Ishikawa (cell line): ENCODE measurements around the gene CYTL1.

Experiments used
- CEBPB ChIP-seq: IDR thresholded peaks from 2 replicates; pipeline ENCODE4 v1.6.1; 2012
- CREB1 ChIP-seq: IDR thresholded peaks from 2 replicates; pipeline ENCODE4 v1.6.1; 2012; ENCODE audit warnings: low read depth
- EGR1 ChIP-seq: IDR thresholded peaks from 2 replicates; pipeline ENCODE4 v1.6.1; 2012
- EP300 ChIP-seq: IDR thresholded peaks from 2 replicates; pipeline ENCODE4 v1.6.1; 2012; ENCODE audit warnings: borderline replicate concordance
- FOXM1 ChIP-seq: IDR thresholded peaks from 2 replicates; pipeline ENCODE4 v1.6.1; 2012; ENCODE audit warnings: low read depth, borderline replicate concordance
- MAX ChIP-seq: IDR thresholded peaks from 2 replicates; pipeline ENCODE4 v1.6.1; 2012
- NFIC ChIP-seq: IDR thresholded peaks from 2 replicates; pipeline ENCODE4 v1.6.1; 2012
- RAD21 ChIP-seq: IDR thresholded peaks from 2 replicates; pipeline ENCODE4 v1.6.1; 2012; ENCODE audit warnings: low read depth
- REST ChIP-seq: IDR thresholded peaks from 2 replicates; pipeline ENCODE4 v1.6.1; 2012; ENCODE audit warnings: low read depth, mild to moderate bottlenecking
- TAF1 ChIP-seq: IDR thresholded peaks from 2 replicates; pipeline ENCODE4 v1.6.1; 2012; ENCODE audit warnings: low read depth, mild to moderate bottlenecking
- TCF12 ChIP-seq: IDR thresholded peaks from 2 replicates; pipeline ENCODE4 v1.6.1; 2012; ENCODE audit warnings: low read depth
- TEAD4 ChIP-seq: IDR thresholded peaks from 2 replicates; pipeline ENCODE4 v1.6.1; 2012
- USF1 ChIP-seq: IDR thresholded peaks from 2 replicates; pipeline ENCODE4 v1.6.1; 2012
- YY1 ChIP-seq: IDR thresholded peaks from 2 replicates; pipeline ENCODE4 v1.6.1; 2012; ENCODE audit warnings: low read depth
- ZBTB7A ChIP-seq: IDR thresholded peaks from 2 replicates; pipeline ENCODE4 v1.6.1; 2012; ENCODE audit warnings: low read depth

CYTL1 gene

GRCh38 chr4:5030927-5031326, 11.7 kb upstream of the CYTL1 start:
- TF ChIP-seq RAD21 (no peak), ZBTB7A (no peak), EGR1 (no peak), YY1 (no peak), FOXM1 (no peak), TAF1 (no peak), CREB1 (no peak), MAX (no peak), REST (no peak), CEBPB (no peak), TEAD4 (no peak), NFIC (no peak), USF1 (no peak), EP300 (no peak), TCF12 (no peak)

GRCh38 chr4:5030221-5030620, 11.0 kb upstream of the CYTL1 start:
- no peak for TF ChIP-seq TAF1

GRCh38 chr4:5029447-5029846, 10.2 kb upstream of the CYTL1 start:
- TF ChIP-seq MAX (no peak), CEBPB (no peak), YY1 (no peak), REST (no peak), EGR1 (no peak), ZBTB7A (no peak), TAF1 (no peak), TEAD4 (no peak), TCF12 (no peak), EP300 (no peak), FOXM1 (no peak), RAD21 (no peak), NFIC (no peak)

- TF ChIP-seq NFIC = no peak
- TF ChIP-seq MAX = no peak
- no peak for TF ChIP-seq REST
- TF ChIP-seq RAD21 = no peak
- TF ChIP-seq TAF1 = no peak
- TF ChIP-seq EP300 = no peak
- no peak for TF ChIP-seq ZBTB7A
- TF ChIP-seq CEBPB = no peak
- TF ChIP-seq FOXM1 = no peak
- no peak for TF ChIP-seq TEAD4
- no peak for TF ChIP-seq TCF12
- no peak for TF ChIP-seq CREB1
- no peak for TF ChIP-seq USF1
- TF ChIP-seq YY1 = no peak
- TF ChIP-seq EGR1 = no peak
Measured at GRCh38 chr4:5028480-5028879, 9.2 kb upstream of the CYTL1 start.

GRCh38 chr4:5027346-5027745, 8.1 kb upstream of the CYTL1 start:
- TF ChIP-seq NFIC (no peak), TAF1 (no peak), MAX (no peak), EP300 (no peak), YY1 (no peak), USF1 (no peak), TCF12 (no peak), TEAD4 (no peak), CREB1 (no peak), ZBTB7A (no peak), FOXM1 (no peak), REST (no peak)
